H1 (cell line): ENCODE data around the gene DENND2C. TPM values are rescaled to one million over a fixed set of nuclear protein-coding genes. Genes with fewer than 3 reads are reported as not detected.

ENCODE experiments used
- CTCF ChIA-PET: fragments of 300-600 bp; sonication (Branson Sonifier 250); formaldehyde crosslinking; loops from one replicate; lab custom pipeline; 2021; ENCODE audit not compliant: partially characterized antibody; lab: Charles Lee
- POLR2A ChIA-PET: fragments of 300-600 bp; sonication (Branson Sonifier 250); formaldehyde crosslinking; loops from one replicate; lab custom pipeline; 2021; ENCODE audit warnings: inconsistent platforms; ENCODE audit not compliant: partially characterized antibody; lab: Charles Lee
- DNase-seq, 2 experiments: peaks; one replicate each; pipeline versions ENCODE4 v3.0.0 to v3.0.0-alpha.2; 2010 to 2022; ENCODE audit warnings: low spot score in 2 of 2, low read depth in 1 of 2, mixed read lengths in 1 of 2
- FAIRE-seq: peaks from 2 replicates; lab custom pipeline; 2011; peaks lifted over from hg19 to GRCh38; lab: Jason Lieb, UNC
- H2AFZ ChIP-seq: 2 replicates; pipeline ENCODE4 v1.8.1; 2012; ENCODE audit warnings: low read length, inconsistent platforms
- H2AK5ac ChIP-seq: 2 replicates; pipeline ENCODE4 v1.6.1; 2013; ENCODE audit warnings: low read depth, low read length
- H2BK120ac ChIP-seq: replicated peaks from 2 replicates; pipeline ENCODE3; 2013; ENCODE audit warnings: low read depth, low read length, inconsistent platforms
- H2BK12ac ChIP-seq: 2 replicates; pipeline ENCODE4 v1.6.1; 2013; ENCODE audit warnings: low read depth, low read length
- H2BK15ac ChIP-seq: 2 replicates; pipeline ENCODE4 v1.6.1; 2013; ENCODE audit warnings: low read length
- H2BK20ac ChIP-seq: 2 replicates; pipeline ENCODE4 v1.6.1; 2013; ENCODE audit warnings: low read length
- H2BK5ac ChIP-seq: 2 replicates; pipeline ENCODE4 v1.6.1; 2013; ENCODE audit warnings: low read depth, low read length
- H3K14ac ChIP-seq: 2 replicates; pipeline ENCODE4 v1.6.1; 2013; ENCODE audit warnings: inconsistent platforms; ENCODE audit not compliant: insufficient read length
- H3K18ac ChIP-seq: 2 replicates; pipeline ENCODE4 v1.6.1; 2013; ENCODE audit warnings: low read length; ENCODE audit errors: extremely low read depth
- H3K23ac ChIP-seq: 2 replicates; pipeline ENCODE4 v1.6.1; 2013; ENCODE audit warnings: inconsistent platforms; ENCODE audit not compliant: insufficient read length
- H3K23me2 ChIP-seq: 2 replicates; pipeline ENCODE4 v1.6.1; 2013; ENCODE audit warnings: low read depth, low read length
- H3K27ac ChIP-seq: 2 replicates; pipeline ENCODE4 v1.6.1; 2011; ENCODE audit warnings: low read depth, low read length, inconsistent platforms
- H3K27me3 ChIP-seq, 4 experiments: replicated peaks in 1 of 4; 1 replicate in 1 of 4; 2 replicates in 3 of 4; pipeline versions ENCODE4 v1.6.1 to v1.8.1; 2011 to 2013; ENCODE audit warnings: low read length in 3 of 4, mild to moderate bottlenecking in 3 of 4, inconsistent platforms in 2 of 4, mixed read lengths in 2 of 4, moderate library complexity in 1 of 4; ENCODE audit not compliant: control insufficient read depth in 3 of 4, insufficient read depth in 3 of 4; ENCODE audit errors: extremely low read depth in 1 of 4
- H3K36me3 ChIP-seq, 4 experiments: 2 replicates each; pipeline versions ENCODE4 v1.6.1 to v1.8.1; 2011 to 2013; ENCODE audit warnings: mild to moderate bottlenecking in 4 of 4, low read length in 3 of 4, moderate library complexity in 2 of 4, control low read depth in 1 of 4, inconsistent platforms in 1 of 4; ENCODE audit not compliant: insufficient read depth in 4 of 4, control insufficient read depth in 2 of 4
- H3K4ac ChIP-seq: replicated peaks from 2 replicates; pipeline ENCODE3; 2013; ENCODE audit warnings: low read length, low read depth, mixed read lengths, inconsistent platforms; ENCODE audit not compliant: insufficient read length
- H3K4me1 ChIP-seq, 4 experiments: replicated peaks in 1 of 4; 1 replicate in 1 of 4; 2 replicates in 3 of 4; pipeline versions ENCODE4 v1.6.1 to v1.8.1; 2011 to 2013; ENCODE audit warnings: low read length in 3 of 4, inconsistent platforms in 2 of 4, mixed read lengths in 1 of 4; ENCODE audit not compliant: insufficient read depth in 4 of 4, control insufficient read depth in 3 of 4
- H3K4me2 ChIP-seq, 2 experiments: 2 replicates each; pipeline versions ENCODE4 v1.6.1 to v1.8.1; 2011 to 2013; ENCODE audit warnings: low read depth in 2 of 2, low read length in 2 of 2, control low read depth in 1 of 2, inconsistent platforms in 1 of 2, mild to moderate bottlenecking in 1 of 2; ENCODE audit not compliant: insufficient read depth in 1 of 2
- H3K4me3 ChIP-seq, 4 experiments: fragments of 200-600, 300-600 bp in 1 of 4; sonication (generic), shearing (Covaris generic), sonication (Bioruptor Twin) in 1 of 4; 2 replicates each; pipeline versions ENCODE4 v1.5.1 to v1.8.1; 2011 to 2016; ENCODE audit warnings: low read length in 4 of 4, low read depth in 3 of 4, control low read depth in 2 of 4, inconsistent platforms in 2 of 4, mild to moderate bottlenecking in 2 of 4, mixed read lengths in 1 of 4, moderate library complexity in 1 of 4; ENCODE audit not compliant: insufficient read depth in 2 of 4; ENCODE audit errors: extremely low read depth in 1 of 4
- H3K56ac ChIP-seq: replicated peaks from 2 replicates; pipeline ENCODE3; 2013; ENCODE audit warnings: low read depth, mild to moderate bottlenecking, mixed read lengths, low read length, inconsistent platforms; ENCODE audit not compliant: insufficient read length
- H3K79me1 ChIP-seq: 2 replicates; pipeline ENCODE4 v1.6.1; 2013; ENCODE audit warnings: low read depth, low read length, control low read depth
- H3K79me2 ChIP-seq, 2 experiments: 2 replicates each; pipeline versions ENCODE4 v1.6.1 to v1.8.1; 2012 to 2013; ENCODE audit warnings: low read length in 2 of 2, mild to moderate bottlenecking in 2 of 2, inconsistent platforms in 1 of 2; ENCODE audit not compliant: insufficient read depth in 2 of 2, control insufficient read depth in 1 of 2
- H3K9ac ChIP-seq, 4 experiments: replicated peaks in 1 of 4; 1 replicate in 1 of 4; 2 replicates in 3 of 4; pipeline versions ENCODE4 v1.6.1 to v1.8.1; 2011 to 2013; ENCODE audit warnings: low read depth in 3 of 4, low read length in 3 of 4, control low read depth in 2 of 4, mild to moderate bottlenecking in 2 of 4, moderate library complexity in 2 of 4, inconsistent platforms in 1 of 4; ENCODE audit errors: extremely low read depth in 1 of 4
- H3K9me3 ChIP-seq, 2 experiments: 2 replicates each; pipeline versions ENCODE4 v1.6.1 to v1.8.1; 2012 to 2013; ENCODE audit warnings: mild to moderate bottlenecking in 2 of 2, moderate library complexity in 2 of 2, control low read depth in 1 of 2, inconsistent platforms in 1 of 2, low read depth in 1 of 2, low read length in 1 of 2, mixed read lengths in 1 of 2; ENCODE audit not compliant: insufficient read depth in 2 of 2
- H4K20me1 ChIP-seq, 2 experiments: replicated peaks in 1 of 2; 2 replicates each; pipeline versions ENCODE3 to v1.8.1; 2011 to 2013; ENCODE audit warnings: inconsistent platforms in 2 of 2, low read length in 2 of 2, mild to moderate bottlenecking in 1 of 2; ENCODE audit not compliant: insufficient read depth in 2 of 2, control insufficient read depth in 1 of 2
- H4K5ac ChIP-seq: 2 replicates; pipeline ENCODE4 v1.6.1; 2013; ENCODE audit warnings: low read length, low read depth, mixed read lengths, inconsistent platforms; ENCODE audit not compliant: insufficient read length
- H4K8ac ChIP-seq: 2 replicates; pipeline ENCODE4 v1.8.0; 2013; ENCODE audit warnings: mild to moderate bottlenecking, moderate library complexity, low read length, inconsistent platforms; ENCODE audit not compliant: insufficient read depth; ENCODE audit errors: extremely low read depth
- H4K91ac ChIP-seq: replicated peaks from 2 replicates; pipeline ENCODE3; 2013; ENCODE audit warnings: low read length, mixed read lengths, inconsistent platforms; ENCODE audit not compliant: insufficient read length
- ASH2L ChIP-seq: fragments of 200-600, 300-600 bp; sonication (generic); IDR thresholded peaks from one replicate; pipeline ENCODE4 v1.7.1; 2017; ENCODE audit warnings: low read length
- BACH1 ChIP-seq: IDR thresholded peaks from 2 replicates; pipeline ENCODE4 v1.6.1; 2012; ENCODE audit warnings: low read length, improper control_type of control experiment
- CEBPB ChIP-seq: IDR thresholded peaks from 2 replicates; pipeline ENCODE4 v1.6.1; 2012; ENCODE audit warnings: low read depth, low read length
- EP300 ChIP-seq, 2 experiments: IDR thresholded peaks; 1 replicate in 1 of 2; 2 replicates in 1 of 2; pipeline ENCODE4 v1.6.1; 2011 to 2012; ENCODE audit warnings: low read depth in 2 of 2, low read length in 2 of 2, mild to moderate bottlenecking in 2 of 2, borderline replicate concordance in 1 of 2, inconsistent platforms in 1 of 2, moderate library complexity in 1 of 2
- FOSL1 ChIP-seq: IDR thresholded peaks from 2 replicates; pipeline ENCODE4 v1.6.1; 2011; ENCODE audit warnings: mild to moderate bottlenecking, low read depth, low read length, moderate library complexity; ENCODE audit not compliant: insufficient read depth
- KDM1A ChIP-seq: fragments of 200-600, 300-600 bp; sonication (generic); IDR thresholded peaks from 2 replicates; pipeline ENCODE4 v1.7.1; 2016; ENCODE audit warnings: mild to moderate bottlenecking, low read length, borderline replicate concordance
- MAFK ChIP-seq: IDR thresholded peaks from 2 replicates; pipeline ENCODE4 v1.6.1; 2012; ENCODE audit warnings: low read depth, mild to moderate bottlenecking, improper control_type of control experiment, low read length
- POLR2A ChIP-seq, 2 experiments: IDR thresholded peaks; 1 replicate in 1 of 2; 2 replicates in 1 of 2; pipeline ENCODE4 v1.6.1; 2011; ENCODE audit warnings: low read depth in 2 of 2, low read length in 2 of 2, mild to moderate bottlenecking in 2 of 2; ENCODE audit errors: control extremely low read depth in 1 of 2
- POLR2AphosphoS5 ChIP-seq: IDR thresholded peaks from 2 replicates; pipeline ENCODE4 v1.6.1; 2011; ENCODE audit warnings: low read depth, low read length
- POU5F1 ChIP-seq: IDR thresholded peaks from 2 replicates; pipeline ENCODE4 v1.6.1; 2011; ENCODE audit warnings: low read depth, mild to moderate bottlenecking, low read length, moderate library complexity
- SP2 ChIP-seq: IDR thresholded peaks from 2 replicates; pipeline ENCODE4 v1.6.1; 2012; ENCODE audit warnings: mild to moderate bottlenecking, low read length, inconsistent platforms
- SUZ12 ChIP-seq: fragments of 200-600 bp; sonication (generic); IDR thresholded peaks from 2 replicates; pipeline ENCODE4 v1.6.1; 2012; ENCODE audit warnings: mild to moderate bottlenecking, inconsistent platforms, low read length, moderate library complexity, mixed read lengths
- TCF12 ChIP-seq: IDR thresholded peaks from 2 replicates; pipeline ENCODE4 v1.6.1; 2011; ENCODE audit warnings: low read depth, mild to moderate bottlenecking, low read length
- WGBS, 2 experiments: shearing (Covaris generic) in 1 of 2; methylation state at CpG; one replicate each; pipeline versions ENCODE4 v1.1.6 to v1.1.7; 2013 to 2015; ENCODE audit warnings: low lambda C conversion rate in 2 of 2, mixed read lengths in 2 of 2, inconsistent platforms in 1 of 2, low coverage in 1 of 2, missing lambda C conversion rate in 1 of 2; ENCODE audit not compliant: insufficient replicate concordance in 2 of 2, insufficient coverage in 1 of 2, insufficient read length in 1 of 2; ENCODE audit errors: extremely low coverage in 1 of 2, missing lambda C conversion rate in 1 of 2; 5-methylcytosine and 5-hydroxymethylcytosine counted together
- polyA plus RNA-seq, 7 experiments: library from polyadenylated mRNA; depleted of rRNA in 3 of 7; stranded (reverse) in 5 of 7; unstranded in 2 of 7; fragments of >200 nt in 5 of 7; fragments of 200-250 nt in 2 of 7; gene quantifications; 1 replicate in 5 of 7; 2 replicates in 1 of 7; 4 replicates in 1 of 7; pipeline versions ENCODE4 v1.2.1 to v1.2.3, GENCODE V29; 2011 to 2013; ENCODE audit warnings: missing spikeins in 2 of 7, mixed read lengths in 2 of 7
- total RNA-seq: library from RNA; stranded (reverse); fragmentation: NEBNext Ultra II Directional; extraction: Animal tissue kit (Norgen Biotek cat#: 25700); gene quantifications from 2 replicates; pipeline ENCODE4 v1.2.1, GENCODE V29; 2021
- TF ChIP-seq, protein P1 (sequence below): IDR thresholded peaks from 2 replicates; pipeline ENCODE4 v1.6.1; 2011; ENCODE audit warnings: low read depth, mild to moderate bottlenecking, low read length; ENCODE audit not compliant: insufficient read depth

Gene DENND2C
- total and polyA plus RNA-seq, 2 of the 8 experiments (the other 6 are each of a cell fraction or from before 2014, with no cell fraction given) = 1.8 to 5.5 TPM

DNA sequence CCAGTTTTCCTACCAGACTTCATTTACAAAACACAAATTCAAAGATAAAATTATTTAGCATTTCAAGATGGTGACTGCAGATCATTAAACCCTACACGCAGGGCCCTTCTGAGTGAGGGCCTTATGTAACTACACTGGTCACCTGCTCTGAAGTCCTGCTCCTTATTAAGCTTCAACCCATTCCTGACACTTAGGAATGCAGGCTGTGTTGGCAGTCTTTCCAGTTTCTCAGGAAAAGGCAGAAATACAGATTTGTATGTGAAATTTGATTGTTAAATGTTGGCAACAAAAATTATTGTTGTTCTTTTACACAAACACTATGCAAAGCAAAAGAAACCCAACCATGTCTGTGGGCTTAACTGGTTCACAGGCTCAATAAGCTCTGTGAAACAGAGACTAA, 62.6 kb downstream of the DENND2C start:
- Histone ChIP-seq H3K4me3 (no peak overlapping the region), H3K9me3 (no peaks in the 10 kb centered on the region), H3K27me3 (no peaks in the 10 kb centered on the region), H2BK5ac (no peak overlapping the region), H3K27ac (no peak overlapping the region), H2AFZ (no peak overlapping the region), H4K91ac (no peak overlapping the region), H3K14ac (no peak overlapping the region), H4K20me1 (peaks cover 0 to 2% of the 10 kb centered on the region in 2 experiments), H3K79me2 (no peaks in the 10 kb centered on the region), H3K4me1 (no peaks in the 10 kb centered on the region), H2BK12ac (no peak overlapping the region), H2BK15ac (no peak overlapping the region), H2BK120ac (no peak overlapping the region), H3K18ac (no peak overlapping the region), H4K8ac (no peak overlapping the region), H4K5ac (no peak overlapping the region), H2BK20ac (no peak overlapping the region), H3K79me1 (no peaks in the 10 kb centered on the region), H3K36me3 (no peaks in the 10 kb centered on the region), H3K23ac (no peak overlapping the region), H3K4ac (no peak overlapping the region), H3K4me2 (no peak overlapping the region), H3K56ac (no peak overlapping the region), H3K23me2 (no peaks in the 10 kb centered on the region), H3K9ac (no peak overlapping the region), H2AK5ac (no peak overlapping the region)
- ChIA-PET POLR2A (no interaction called here), CTCF (interaction anchor here (0.8 to 1.0 kb wide), 2 partner anchors 9 to 261 kb away, joined by 3 read pairs; no protein-coding TSS in a partner anchor)
- FAIRE-seq (no peak), DNase-seq (no peak)
- whole genome bisulfite sequencing, 2 experiments = 92% methylated on average over 1 of the region's 1 CpG; no CpG with 5 or more reads in 1 of the 2 experiments
- TF ChIP-seq POLR2AphosphoS5 (no peak), BACH1 (no peak), POU5F1 (no peak), FOSL1 (no peak), POLR2A (IDR thresholded peaks at IDR 0.05; ENCODE audit: control extremely low read depth in 1 of 2, low read depth in 2 of 2, low read length in 2 of 2) (no peak), KDM1A (no peak), TCF12 (no peak), EP300 (IDR thresholded peaks at IDR 0.05; ENCODE audit: borderline replicate concordance in 1 of 2, low read depth in 2 of 2, low read length in 2 of 2) (no peak), ASH2L (no peak), MAFK (no peak), SUZ12 (no peak), SP2 (no peak), CEBPB (no peak)
- TF ChIP-seq, protein P1, sequence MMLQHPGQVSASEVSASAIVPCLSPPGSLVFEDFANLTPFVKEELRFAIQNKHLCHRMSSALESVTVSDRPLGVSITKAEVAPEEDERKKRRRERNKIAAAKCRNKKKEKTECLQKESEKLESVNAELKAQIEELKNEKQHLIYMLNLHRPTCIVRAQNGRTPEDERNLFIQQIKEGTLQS = no peak
